ENCODE data around the gene CEP112. TPM values are rescaled to one million over a fixed set of nuclear protein-coding genes. Genes with fewer than 3 reads are reported as not detected.

Gene CEP112
- total and polyA plus RNA-seq, 2 of the 8 experiments (the other 6 are each of a cell fraction or from before 2014, with no cell fraction given), result 0.62 to 3.1 TPM

GRCh38 chr17:65718601-65719000 lies 473.3 kb downstream of the CEP112 start:
- no peak for TF ChIP-seq USF2 (IDR thresholded peaks at IDR 0.05; ENCODE audit: low read length)
- no peak for TF ChIP-seq E2F6 (IDR thresholded peaks at IDR 0.05)
- no peak for TF ChIP-seq TEAD4 (IDR thresholded peaks at IDR 0.05; ENCODE audit: low read depth, low read length)
- TF ChIP-seq BRCA1 (IDR thresholded peaks at IDR 0.05; ENCODE audit: low read depth, low read length), result no peak
- TF ChIP-seq SAP30 (IDR thresholded peaks at IDR 0.05; ENCODE audit: insufficient read depth, insufficient replicate concordance, low read length), result no peak
- TF ChIP-seq RXRA (IDR thresholded peaks at IDR 0.05; ENCODE audit: insufficient read depth, low read depth, low read length), result no peak
- TF ChIP-seq KDM1A (IDR thresholded peaks at IDR 0.05; ENCODE audit: borderline replicate concordance, low read length), result no peak
- TF ChIP-seq SRF (IDR thresholded peaks at IDR 0.05; ENCODE audit: low read depth, low read length), result no peak
- no peak for TF ChIP-seq KDM5A (IDR thresholded peaks at IDR 0.05; ENCODE audit: low read length)
- TF ChIP-seq MAFK (IDR thresholded peaks at IDR 0.05; ENCODE audit: low read depth, low read length), result no peak
- TF ChIP-seq SP4 (IDR thresholded peaks at IDR 0.05; ENCODE audit: low read length), result no peak
- TF ChIP-seq GTF2F1 (IDR thresholded peaks at IDR 0.05; ENCODE audit: borderline replicate concordance, low read depth, low read length), result no peak
- TF ChIP-seq POLR2A (IDR thresholded peaks at IDR 0.05; ENCODE audit: control extremely low read depth in 1 of 2, low read depth in 2 of 2, low read length in 2 of 2), result no peak
- no peak for TF ChIP-seq CHD1 (IDR thresholded peaks at IDR 0.05; ENCODE audit: low read depth, low read length)

More at GRCh38 chr17:65718601-65719000, 473.3 kb downstream of the CEP112 start:
- no peak overlapping the region for H2BK5ac ChIP-seq (ENCODE audit: low read depth, low read length)
- no peak for DNase-seq (ENCODE audit: low read depth in 1 of 2, low spot score in 2 of 2)
- no peak overlapping the region for H2BK15ac ChIP-seq (ENCODE audit: low read length)
- H3K14ac ChIP-seq (ENCODE audit: insufficient read length), result no peak overlapping the region
- ChIA-PET CTCF (ENCODE audit: partially characterized antibody) (no interaction called here), POLR2A (ENCODE audit: partially characterized antibody) (no interaction called here)
- H3K4me2 ChIP-seq (ENCODE audit: insufficient read depth in 1 of 2, low read depth in 2 of 2, low read length in 2 of 2), result no peak overlapping the region
- no peaks in the 10 kb centered on the region for H3K79me2 ChIP-seq (ENCODE audit: control insufficient read depth in 1 of 2, insufficient read depth in 2 of 2, low read length in 2 of 2)
- no peak overlapping the region for H2AK5ac ChIP-seq (ENCODE audit: low read depth, low read length)
- no peaks in the 10 kb centered on the region for H3K4me1 ChIP-seq (replicated peaks in 1 of 4; ENCODE audit: control insufficient read depth in 3 of 4, insufficient read depth in 4 of 4, low read length in 3 of 4)
- no peaks in the 10 kb centered on the region for H3K79me1 ChIP-seq (ENCODE audit: low read depth, low read length)
- no peak overlapping the region for H4K8ac ChIP-seq (ENCODE audit: extremely low read depth, insufficient read depth, low read length)
- H3K18ac ChIP-seq (ENCODE audit: extremely low read depth, low read length), result no peak overlapping the region
- H4K5ac ChIP-seq (ENCODE audit: insufficient read length, low read depth, low read length), result no peak overlapping the region
- H3K56ac ChIP-seq (replicated peaks; ENCODE audit: insufficient read length, low read depth, low read length), result no peak overlapping the region
- H2AFZ ChIP-seq (ENCODE audit: low read length), result no peak overlapping the region
- H3K23ac ChIP-seq (ENCODE audit: insufficient read length), result no peak overlapping the region
- no peak for FAIRE-seq
- H3K23me2 ChIP-seq (ENCODE audit: low read depth, low read length), result no peaks in the 10 kb centered on the region
- no peaks in the 10 kb centered on the region for H3K27me3 ChIP-seq (replicated peaks in 1 of 4; ENCODE audit: control insufficient read depth in 3 of 4, extremely low read depth in 1 of 4, insufficient read depth in 3 of 4, low read length in 3 of 4)
- no peak overlapping the region for H2BK12ac ChIP-seq (ENCODE audit: low read depth, low read length)
- H3K36me3 ChIP-seq (ENCODE audit: control insufficient read depth in 2 of 4, insufficient read depth in 4 of 4, low read length in 3 of 4), result no peaks in the 10 kb centered on the region
- no peak overlapping the region for H3K4ac ChIP-seq (replicated peaks; ENCODE audit: insufficient read length, low read depth, low read length)
- no peak overlapping the region for H4K91ac ChIP-seq (replicated peaks; ENCODE audit: insufficient read length, low read length)
- H3K9ac ChIP-seq (replicated peaks in 1 of 4; ENCODE audit: extremely low read depth in 1 of 4, low read depth in 3 of 4, low read length in 3 of 4), result no peak overlapping the region
- no peaks in the 10 kb centered on the region for H3K9me3 ChIP-seq (ENCODE audit: insufficient read depth in 2 of 2, low read depth in 1 of 2, low read length in 1 of 2)
- H3K4me3 ChIP-seq (ENCODE audit: extremely low read depth in 1 of 4, insufficient read depth in 2 of 4, low read depth in 3 of 4, low read length in 4 of 4), result no peak overlapping the region
- no peaks in the 10 kb centered on the region for H4K20me1 ChIP-seq (replicated peaks in 1 of 2; ENCODE audit: control insufficient read depth in 1 of 2, insufficient read depth in 2 of 2, low read length in 2 of 2)
- H2BK120ac ChIP-seq (replicated peaks; ENCODE audit: low read depth, low read length), result no peak overlapping the region
- 87% methylated on average over 3 of the region's 3 CpGs; no CpG with 5 or more reads in 1 of the 2 experiments for WGBS, 2 experiments (ENCODE audit: extremely low coverage in 1 of 2, insufficient coverage in 1 of 2, insufficient read length in 1 of 2, insufficient replicate concordance in 2 of 2, low coverage in 1 of 2, low lambda C conversion rate in 2 of 2, missing lambda C conversion rate in 1 of 2)
- H3K27ac ChIP-seq (ENCODE audit: low read depth, low read length), result no peak overlapping the region
- no peak overlapping the region for H2BK20ac ChIP-seq (ENCODE audit: low read length)

Data from H1 (cell line).